NB4 (cell line): ENCODE results near the gene ESF1.

Experiments
- DNase-seq: peaks from one replicate; pipeline ENCODE4 v3.0.0; 2010; ENCODE audit warnings: low read depth
- H3K4me3 ChIP-seq: one replicate; pipeline ENCODE4 v1.5.1; 2011; ENCODE audit warnings: mild to moderate bottlenecking, low read depth, low read length, moderate library complexity
- MYC ChIP-seq: IDR thresholded peaks from 2 replicates; pipeline ENCODE4 v1.6.1; 2011; ENCODE audit warnings: low read depth, low read length
- POLR2A ChIP-seq: IDR thresholded peaks from 2 replicates; pipeline ENCODE4 v1.6.1; 2011; ENCODE audit warnings: mild to moderate bottlenecking; ENCODE audit not compliant: insufficient read length; ENCODE audit errors: extremely low read depth
- TF ChIP-seq, protein P1 (sequence below): IDR thresholded peaks from 2 replicates; pipeline ENCODE4 v1.6.1; 2011; ENCODE audit warnings: low read depth, low read length
- TF ChIP-seq, protein P2 (sequence below): IDR thresholded peaks from one replicate; pipeline ENCODE4 v1.5.1; 2012; ENCODE audit warnings: low read depth, low read length

ESF1 gene

DNA sequence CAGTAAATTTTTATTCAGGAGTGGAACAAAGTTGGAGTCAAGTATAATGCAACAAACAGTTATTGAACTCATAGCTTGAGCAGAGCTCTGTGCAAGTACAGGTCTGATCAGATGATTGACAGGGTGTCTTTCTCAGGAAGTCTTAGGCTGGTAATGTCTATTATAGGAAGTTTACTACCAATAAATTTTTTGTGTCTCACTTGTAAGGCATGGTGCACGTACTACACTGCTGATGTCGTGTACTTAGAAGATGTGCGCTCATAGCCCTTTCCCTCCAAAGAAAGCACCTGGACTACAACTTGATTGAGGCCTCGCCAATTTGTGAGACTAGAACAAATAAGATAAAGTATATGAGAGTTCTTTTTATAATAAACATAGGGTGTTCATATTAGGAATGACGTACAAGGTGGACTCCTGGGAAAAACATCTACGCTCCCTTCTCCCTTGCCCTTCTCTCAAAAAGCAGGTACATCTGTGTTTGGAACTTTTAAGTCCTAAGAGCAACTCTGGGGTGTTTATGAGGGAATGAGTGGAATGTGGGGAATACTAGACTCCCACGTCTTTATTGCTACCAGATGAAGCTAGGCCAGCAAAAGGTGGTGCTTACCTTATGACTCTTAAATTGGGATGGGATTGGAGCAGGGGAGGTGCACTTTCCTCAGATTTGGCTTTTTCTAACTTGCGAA lies 1.6 kb upstream of the ESF1 start:
- H3K4me3 ChIP-seq, result peak overlapping the region; percentile 98
- DNase-seq, result peak; percentile 25
- TF ChIP-seq POLR2A, result no peak
- TF ChIP-seq, protein P1, sequence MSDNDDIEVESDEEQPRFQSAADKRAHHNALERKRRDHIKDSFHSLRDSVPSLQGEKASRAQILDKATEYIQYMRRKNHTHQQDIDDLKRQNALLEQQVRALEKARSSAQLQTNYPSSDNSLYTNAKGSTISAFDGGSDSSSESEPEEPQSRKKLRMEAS, result no peak

DNA sequence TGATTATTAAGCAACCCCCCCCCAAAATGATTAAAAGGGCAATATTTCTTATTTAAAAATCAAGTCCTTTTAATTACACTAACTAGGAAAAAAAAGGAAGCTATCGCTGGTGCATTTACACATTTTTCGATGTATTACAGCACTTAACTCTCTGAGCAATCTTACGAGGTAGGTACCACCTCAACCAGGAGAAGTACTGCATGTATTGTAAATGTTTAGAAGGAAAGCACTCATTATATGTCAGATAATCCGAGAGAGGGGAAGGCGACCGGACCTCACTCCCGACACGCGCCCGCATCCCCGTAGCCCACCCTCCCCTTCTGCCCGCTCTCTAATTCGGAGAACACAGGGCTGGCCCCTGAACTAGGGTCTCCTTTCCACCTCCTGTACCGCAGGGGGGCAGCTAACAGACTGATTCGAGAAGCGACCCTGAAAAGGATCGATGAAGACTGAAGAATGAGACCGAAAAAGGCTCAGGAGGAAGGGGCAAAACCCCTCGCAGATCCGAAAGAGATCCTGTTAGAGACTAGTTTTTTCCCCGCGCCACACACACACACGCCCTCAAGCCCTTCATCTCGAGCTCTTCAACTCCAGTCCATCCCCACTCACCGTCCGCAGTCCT lies 337 bp downstream of the ESF1 start:
- TF ChIP-seq, protein P2, sequence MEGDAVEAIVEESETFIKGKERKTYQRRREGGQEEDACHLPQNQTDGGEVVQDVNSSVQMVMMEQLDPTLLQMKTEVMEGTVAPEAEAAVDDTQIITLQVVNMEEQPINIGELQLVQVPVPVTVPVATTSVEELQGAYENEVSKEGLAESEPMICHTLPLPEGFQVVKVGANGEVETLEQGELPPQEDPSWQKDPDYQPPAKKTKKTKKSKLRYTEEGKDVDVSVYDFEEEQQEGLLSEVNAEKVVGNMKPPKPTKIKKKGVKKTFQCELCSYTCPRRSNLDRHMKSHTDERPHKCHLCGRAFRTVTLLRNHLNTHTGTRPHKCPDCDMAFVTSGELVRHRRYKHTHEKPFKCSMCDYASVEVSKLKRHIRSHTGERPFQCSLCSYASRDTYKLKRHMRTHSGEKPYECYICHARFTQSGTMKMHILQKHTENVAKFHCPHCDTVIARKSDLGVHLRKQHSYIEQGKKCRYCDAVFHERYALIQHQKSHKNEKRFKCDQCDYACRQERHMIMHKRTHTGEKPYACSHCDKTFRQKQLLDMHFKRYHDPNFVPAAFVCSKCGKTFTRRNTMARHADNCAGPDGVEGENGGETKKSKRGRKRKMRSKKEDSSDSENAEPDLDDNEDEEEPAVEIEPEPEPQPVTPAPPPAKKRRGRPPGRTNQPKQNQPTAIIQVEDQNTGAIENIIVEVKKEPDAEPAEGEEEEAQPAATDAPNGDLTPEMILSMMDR, result no peak
- TF ChIP-seq POLR2A (no peak), MYC (no peak)
- TF ChIP-seq, protein P1, result no peak
- DNase-seq, result no peak
- peak overlapping the region; percentile 98 for H3K4me3 ChIP-seq

DNA sequence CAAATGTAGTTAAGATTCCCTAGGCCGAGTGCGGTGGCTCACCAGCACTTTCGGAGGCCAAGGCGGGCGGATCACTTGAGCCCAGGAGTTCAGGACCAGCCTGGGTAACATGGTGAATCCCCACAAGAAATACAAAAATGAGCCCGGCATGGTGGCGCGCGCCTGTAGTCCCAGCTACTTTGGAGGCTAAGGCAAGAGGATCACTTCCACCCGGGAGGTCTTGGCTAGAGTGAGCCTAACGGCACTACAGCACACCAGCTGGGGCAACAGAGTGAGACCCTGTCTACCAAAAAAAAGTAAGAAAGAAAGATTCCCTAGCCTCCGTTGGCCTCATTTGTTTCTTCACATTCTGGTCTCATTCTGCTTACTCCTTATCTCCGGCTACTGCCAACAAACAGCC lies 1.2 kb downstream of the ESF1 start:
- H3K4me3 ChIP-seq, result peak overlapping the region; percentile 98
- TF ChIP-seq POLR2A (no peak), MYC (no peak)
- TF ChIP-seq, protein P1, result no peak
- TF ChIP-seq, protein P2, result no peak
- no peak for DNase-seq

DNA sequence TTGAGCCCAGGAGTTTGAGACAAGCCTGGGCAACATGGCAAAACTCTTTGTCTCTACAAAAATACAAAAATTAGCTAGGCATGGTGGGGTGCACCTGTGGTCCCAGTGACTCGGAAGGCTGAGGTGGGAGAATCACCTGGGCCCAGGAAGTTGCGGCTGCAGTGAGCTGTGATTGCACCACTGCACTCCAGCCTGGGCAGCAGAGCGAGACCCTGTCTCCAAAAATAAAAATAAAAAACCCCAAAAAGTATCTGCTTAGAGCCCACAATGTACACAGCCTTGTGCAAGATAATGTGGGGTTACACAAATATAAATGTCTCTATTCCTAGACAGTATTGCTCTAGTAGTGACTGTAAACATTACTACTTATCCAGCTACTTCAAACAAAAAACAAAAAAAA lies 5.9 kb downstream of the ESF1 start:
- peak overlapping the region; percentile 1 for H3K4me3 ChIP-seq
- TF ChIP-seq, protein P1, result no peak
- no peak for TF ChIP-seq POLR2A
- TF ChIP-seq, protein P2, result no peak
- TF ChIP-seq MYC, result no peak
- no peak for DNase-seq

DNA sequence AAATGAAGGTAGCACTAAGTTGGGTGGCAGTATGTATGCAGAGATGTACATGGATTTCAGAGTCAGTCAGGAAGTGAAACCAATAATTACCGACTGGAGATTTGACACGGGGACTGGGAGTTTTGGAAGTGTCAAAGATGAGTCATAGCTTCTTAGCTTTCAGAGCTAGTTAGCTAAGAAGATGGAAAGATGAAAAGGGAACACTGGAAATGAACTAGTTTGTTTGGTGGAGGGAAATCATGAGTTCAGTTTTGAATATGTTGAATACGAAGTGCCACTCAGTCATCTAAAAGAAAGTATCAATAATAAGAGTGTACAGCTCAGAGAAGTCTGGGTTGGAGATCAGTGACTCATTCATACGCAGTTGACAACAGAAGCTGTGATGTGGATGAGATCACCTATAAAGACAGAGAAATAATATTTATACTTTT lies 7.5 kb downstream of the ESF1 start:
- H3K4me3 ChIP-seq, result no peak overlapping the region
- TF ChIP-seq MYC (no peak), POLR2A (no peak)
- TF ChIP-seq, protein P1, result no peak
- TF ChIP-seq, protein P2, result no peak
- DNase-seq, result no peak

DNA sequence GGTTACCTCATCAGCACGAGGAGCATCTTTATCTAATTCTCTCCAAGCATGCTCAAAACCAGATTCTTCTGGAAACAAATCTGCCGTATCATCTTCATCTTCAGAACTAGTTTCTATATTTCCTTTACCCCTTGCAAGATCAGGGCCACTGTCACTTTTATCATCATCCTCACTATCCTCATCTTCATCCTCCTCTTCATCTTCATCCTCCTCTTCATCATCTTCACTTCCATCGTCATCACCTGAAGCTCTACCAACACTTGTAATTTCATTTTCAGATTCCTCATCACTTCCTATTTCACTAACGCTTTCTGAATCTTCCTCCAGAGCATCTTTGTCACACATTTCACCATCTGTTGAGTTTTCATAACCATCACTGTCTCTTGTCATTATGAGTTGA lies 8.9 kb downstream of the ESF1 start:
- no peak overlapping the region for H3K4me3 ChIP-seq
- no peak for DNase-seq
- TF ChIP-seq, protein P2, result no peak
- TF ChIP-seq, protein P1, result no peak
- no peak for TF ChIP-seq MYC
- TF ChIP-seq POLR2A, result no peak
